A673 (cell line): ENCODE measurements around the gene INHBC.

Experiments used
- EZH2 ChIP-seq: fragments of 200-600 bp; sonication (generic); IDR thresholded peaks from 2 replicates; pipeline ENCODE4 v1.6.1; 2017; ENCODE audit warnings: borderline replicate concordance, low read depth, mild to moderate bottlenecking, mixed read lengths, antibody characterized with exemption, low read length; ENCODE audit not compliant: poor library complexity, severe bottlenecking
- TF ChIP-seq, protein P1 (sequence below): fragments of 300-800, 200-600 bp; sonication (generic); conservative IDR thresholded peaks from 2 replicates; pipeline ENCODE4 v1.5.1; 2017; ENCODE audit warnings: low read depth, mild to moderate bottlenecking, antibody characterized with exemption, low read length, moderate library complexity, mixed read lengths

DNA sequence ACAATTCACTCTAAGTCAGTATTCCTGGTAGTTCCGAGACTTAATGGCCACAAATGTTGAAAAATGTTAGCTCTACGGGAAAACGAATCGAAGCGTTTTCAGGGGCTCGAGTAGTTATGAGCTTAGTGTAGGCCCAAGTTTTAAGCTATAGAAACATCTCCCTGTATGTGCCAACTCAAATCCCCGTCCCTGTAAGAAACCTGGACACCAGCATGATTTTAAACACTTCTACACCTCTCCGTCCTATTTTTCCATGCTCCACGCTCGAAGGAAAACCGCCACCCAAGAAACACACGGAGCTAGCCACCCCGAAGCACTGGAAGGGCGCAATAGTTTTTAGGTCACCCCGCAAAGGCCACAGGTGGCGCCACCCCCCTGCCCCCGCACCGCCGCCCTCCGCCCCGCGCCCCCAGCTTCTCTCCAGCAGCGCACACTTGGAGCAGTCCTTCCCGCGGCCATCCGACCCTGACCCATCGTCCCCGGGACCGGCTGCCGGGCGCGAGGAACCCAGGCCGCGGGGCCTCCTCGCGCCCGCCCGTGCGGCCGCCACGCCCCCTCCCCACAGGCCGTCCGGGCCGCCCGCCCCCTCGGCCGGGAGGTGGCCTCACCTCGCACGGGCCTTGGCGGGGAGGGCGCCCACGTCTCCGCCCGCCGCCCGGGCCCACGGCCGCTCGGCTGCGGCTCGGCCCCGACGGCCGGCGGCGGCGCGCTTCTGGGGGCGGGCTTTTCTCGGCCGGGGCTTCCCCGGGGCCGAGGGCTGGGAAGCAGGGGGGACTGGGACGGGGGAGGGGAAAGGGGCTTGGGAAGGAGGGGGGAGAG is 4.3 kb upstream of the INHBC start:
- TF ChIP-seq EZH2: no peak
- TF ChIP-seq, protein P1, sequence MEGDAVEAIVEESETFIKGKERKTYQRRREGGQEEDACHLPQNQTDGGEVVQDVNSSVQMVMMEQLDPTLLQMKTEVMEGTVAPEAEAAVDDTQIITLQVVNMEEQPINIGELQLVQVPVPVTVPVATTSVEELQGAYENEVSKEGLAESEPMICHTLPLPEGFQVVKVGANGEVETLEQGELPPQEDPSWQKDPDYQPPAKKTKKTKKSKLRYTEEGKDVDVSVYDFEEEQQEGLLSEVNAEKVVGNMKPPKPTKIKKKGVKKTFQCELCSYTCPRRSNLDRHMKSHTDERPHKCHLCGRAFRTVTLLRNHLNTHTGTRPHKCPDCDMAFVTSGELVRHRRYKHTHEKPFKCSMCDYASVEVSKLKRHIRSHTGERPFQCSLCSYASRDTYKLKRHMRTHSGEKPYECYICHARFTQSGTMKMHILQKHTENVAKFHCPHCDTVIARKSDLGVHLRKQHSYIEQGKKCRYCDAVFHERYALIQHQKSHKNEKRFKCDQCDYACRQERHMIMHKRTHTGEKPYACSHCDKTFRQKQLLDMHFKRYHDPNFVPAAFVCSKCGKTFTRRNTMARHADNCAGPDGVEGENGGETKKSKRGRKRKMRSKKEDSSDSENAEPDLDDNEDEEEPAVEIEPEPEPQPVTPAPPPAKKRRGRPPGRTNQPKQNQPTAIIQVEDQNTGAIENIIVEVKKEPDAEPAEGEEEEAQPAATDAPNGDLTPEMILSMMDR: no peak
